Nephron progenitor cell (in vitro differentiated cells): ENCODE results near the gene PRPF31.
A peak's percentile ranks its signal among the peaks of the same experiment; 100 is the strongest.

Experiments
- DNase-seq: peaks from one replicate; pipeline ENCODE4 v3.0.0; 2021
- H3K27ac Mint-ChIP-seq: 2 replicates; pipeline ENCODE4 v1.8.0; 2021; ENCODE audit warnings: mild to moderate bottlenecking, moderate library complexity, mixed read lengths
- H3K27me3 Mint-ChIP-seq: 2 replicates; pipeline ENCODE4 v1.8.0; 2021; ENCODE audit warnings: mild to moderate bottlenecking, low read depth, mixed read lengths; ENCODE audit not compliant: poor library complexity
- H3K36me3 Mint-ChIP-seq: 2 replicates; pipeline ENCODE4 v1.8.0; 2021; ENCODE audit warnings: low read depth, mixed read lengths
- H3K4me1 Mint-ChIP-seq: 2 replicates; pipeline ENCODE4 v1.8.0; 2021; ENCODE audit warnings: mixed read lengths
- H3K4me3 Mint-ChIP-seq: 2 replicates; pipeline ENCODE4 v1.8.0; 2021; ENCODE audit warnings: mild to moderate bottlenecking, moderate library complexity, mixed read lengths
- H3K9me3 Mint-ChIP-seq: 2 replicates; pipeline ENCODE4 v1.8.0; 2021; ENCODE audit warnings: mild to moderate bottlenecking, moderate library complexity, mixed read lengths
- TF ChIP-seq, protein P1 (sequence below): fragments of 200-600 bp; sonication (generic); IDR thresholded peaks from 2 replicates; pipeline ENCODE4 v1.5.0; 2021; ENCODE audit warnings: antibody characterized with exemption

Gene PRPF31

DNA sequence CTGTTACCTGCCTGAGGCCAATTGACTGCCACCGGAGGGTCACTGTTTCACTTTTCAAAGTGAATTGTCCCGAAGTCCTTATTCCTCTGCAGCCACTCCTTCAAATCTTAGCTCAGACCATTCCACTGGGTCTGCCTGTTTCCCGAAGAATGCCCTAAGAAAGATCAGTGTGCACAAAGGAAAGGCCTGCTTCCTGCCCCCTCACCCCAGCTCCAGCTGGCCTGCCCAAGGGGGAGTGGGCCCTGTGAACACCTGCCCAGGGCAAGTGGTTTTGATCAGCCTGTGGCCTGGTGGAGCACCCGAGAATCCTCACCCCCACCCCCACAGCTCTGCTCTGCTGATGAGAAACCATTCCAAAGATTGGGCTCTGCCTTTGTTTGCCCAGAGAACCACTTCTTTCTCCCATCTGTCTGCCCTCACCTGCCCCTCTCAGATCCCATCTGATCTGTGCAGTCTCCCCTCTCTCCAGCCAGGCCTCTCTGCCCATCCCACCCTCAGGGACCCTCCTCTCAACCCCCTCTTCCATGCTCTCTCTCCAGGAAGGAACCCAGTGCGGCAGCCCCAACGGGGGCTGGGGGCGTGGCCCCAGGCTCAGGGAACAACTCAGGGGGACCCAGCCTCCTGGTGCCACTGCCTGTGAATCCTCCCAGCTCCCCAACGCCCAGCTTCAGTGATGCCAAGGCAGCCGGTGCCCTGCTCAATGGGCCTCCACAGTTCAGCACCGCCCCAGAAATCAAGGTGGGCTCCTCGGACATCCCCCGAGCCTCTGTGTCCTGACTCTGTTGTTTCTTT, 33.7 kb downstream of the PRPF31 start:
- no peaks in the 10 kb centered on the region for H3K4me1 Mint-ChIP-seq
- no peak overlapping the region for H3K4me3 Mint-ChIP-seq
- H3K36me3 Mint-ChIP-seq, result peaks cover 53% of the 10 kb centered on the region
- DNase-seq, result no peak
- peaks cover 3% of the 10 kb centered on the region for H3K27me3 Mint-ChIP-seq
- peak overlapping the region; percentile 56 for H3K27ac Mint-ChIP-seq
- TF ChIP-seq, protein P1, sequence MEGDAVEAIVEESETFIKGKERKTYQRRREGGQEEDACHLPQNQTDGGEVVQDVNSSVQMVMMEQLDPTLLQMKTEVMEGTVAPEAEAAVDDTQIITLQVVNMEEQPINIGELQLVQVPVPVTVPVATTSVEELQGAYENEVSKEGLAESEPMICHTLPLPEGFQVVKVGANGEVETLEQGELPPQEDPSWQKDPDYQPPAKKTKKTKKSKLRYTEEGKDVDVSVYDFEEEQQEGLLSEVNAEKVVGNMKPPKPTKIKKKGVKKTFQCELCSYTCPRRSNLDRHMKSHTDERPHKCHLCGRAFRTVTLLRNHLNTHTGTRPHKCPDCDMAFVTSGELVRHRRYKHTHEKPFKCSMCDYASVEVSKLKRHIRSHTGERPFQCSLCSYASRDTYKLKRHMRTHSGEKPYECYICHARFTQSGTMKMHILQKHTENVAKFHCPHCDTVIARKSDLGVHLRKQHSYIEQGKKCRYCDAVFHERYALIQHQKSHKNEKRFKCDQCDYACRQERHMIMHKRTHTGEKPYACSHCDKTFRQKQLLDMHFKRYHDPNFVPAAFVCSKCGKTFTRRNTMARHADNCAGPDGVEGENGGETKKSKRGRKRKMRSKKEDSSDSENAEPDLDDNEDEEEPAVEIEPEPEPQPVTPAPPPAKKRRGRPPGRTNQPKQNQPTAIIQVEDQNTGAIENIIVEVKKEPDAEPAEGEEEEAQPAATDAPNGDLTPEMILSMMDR, result no peak
- H3K9me3 Mint-ChIP-seq, result no peaks in the 10 kb centered on the region

DNA sequence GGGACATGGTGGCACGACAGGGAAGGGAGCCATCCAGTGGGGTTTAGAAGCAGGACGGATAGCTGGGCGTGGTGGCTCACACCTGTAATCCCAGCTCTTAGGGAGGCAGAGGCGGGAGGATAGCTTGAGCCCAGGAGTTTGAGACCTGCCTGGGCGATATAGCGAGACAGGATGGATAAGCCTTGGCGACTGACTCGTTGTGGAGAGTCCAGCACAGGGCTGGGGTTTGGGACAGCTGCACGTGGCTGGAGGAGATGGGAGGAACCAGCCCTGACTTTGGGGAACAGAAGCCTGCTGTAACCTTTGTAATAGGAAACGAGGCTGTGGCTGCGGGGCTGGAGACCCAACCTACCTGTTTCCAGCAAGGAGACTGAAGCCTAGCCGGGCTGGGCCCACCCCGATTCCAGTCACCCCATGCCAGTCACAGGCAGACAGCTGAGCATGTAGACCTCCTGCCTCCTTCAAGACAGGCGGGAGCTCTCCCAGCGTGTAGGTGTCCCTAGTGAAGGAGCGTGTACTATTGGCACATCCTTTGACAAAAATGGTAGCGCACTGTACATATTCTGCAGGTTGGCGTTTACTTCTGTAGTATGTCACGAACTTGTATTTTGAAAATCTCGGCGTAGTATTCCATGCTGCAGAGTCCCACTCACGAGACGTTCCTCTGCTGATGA, 35.9 kb downstream of the PRPF31 start:
- no peak for DNase-seq
- Mint-ChIP-seq H3K27ac (peak overlapping the region; percentile 91), H3K36me3 (peaks cover 54% of the 10 kb centered on the region), H3K27me3 (peaks cover 3% of the 10 kb centered on the region), H3K9me3 (no peaks in the 10 kb centered on the region), H3K4me1 (no peaks in the 10 kb centered on the region), H3K4me3 (no peak overlapping the region)
- TF ChIP-seq, protein P1, result no peak

DNA sequence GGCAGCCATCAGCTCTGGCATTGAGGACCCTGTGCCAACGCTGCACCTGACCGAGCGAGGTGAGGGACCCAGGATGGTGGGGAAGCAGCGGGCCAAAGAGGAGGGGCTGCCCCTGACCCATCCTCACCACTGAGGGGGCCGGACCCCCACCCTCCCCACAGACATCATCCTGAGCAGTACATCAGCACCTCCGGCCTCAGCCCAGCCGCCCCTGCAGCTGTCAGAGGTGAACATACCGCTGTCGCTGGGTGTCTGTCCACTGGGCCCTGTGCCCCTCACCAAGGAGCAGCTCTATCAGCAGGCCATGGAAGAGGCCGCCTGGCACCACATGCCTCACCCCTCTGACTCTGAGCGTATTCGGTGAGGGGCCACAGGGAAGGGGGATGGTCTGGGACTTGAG, 36.7 kb downstream of the PRPF31 start:
- H3K27ac Mint-ChIP-seq, result no peak overlapping the region
- H3K4me3 Mint-ChIP-seq, result no peak overlapping the region
- peaks cover 53% of the 10 kb centered on the region for H3K36me3 Mint-ChIP-seq
- H3K27me3 Mint-ChIP-seq, result peaks cover 3% of the 10 kb centered on the region
- TF ChIP-seq, protein P1, result no peak
- H3K4me1 Mint-ChIP-seq, result no peaks in the 10 kb centered on the region
- no peak for DNase-seq
- no peaks in the 10 kb centered on the region for H3K9me3 Mint-ChIP-seq

DNA sequence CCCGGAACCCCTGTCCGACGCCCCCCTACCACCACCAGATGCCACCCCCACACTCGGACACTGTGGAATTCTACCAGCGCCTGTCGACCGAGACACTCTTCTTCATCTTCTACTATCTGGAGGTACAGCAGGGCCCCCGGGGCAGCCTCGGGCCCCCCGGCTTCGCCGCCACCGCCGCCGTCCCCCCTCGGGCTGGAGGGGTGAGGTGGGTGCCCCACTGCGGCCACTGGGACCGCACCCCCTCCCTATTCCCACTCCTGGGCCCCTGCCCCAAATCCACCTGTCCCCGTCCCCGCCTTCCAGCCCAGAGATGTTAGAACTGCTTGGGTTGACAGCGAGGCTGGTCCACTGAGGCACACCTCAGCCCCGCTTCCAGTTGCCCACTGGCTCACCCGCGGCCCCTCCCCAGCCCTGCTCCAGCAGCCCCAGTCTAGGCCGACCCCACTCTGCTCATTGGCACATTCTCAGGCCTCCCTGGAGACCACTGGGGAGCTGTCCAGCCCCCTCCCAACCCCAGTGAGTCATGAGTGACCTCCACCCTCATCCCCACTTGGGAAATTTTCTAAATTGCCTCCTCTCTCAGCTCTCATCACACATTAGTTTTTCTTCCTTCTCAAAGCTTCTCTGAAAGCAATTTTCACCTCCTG, 37.4 kb downstream of the PRPF31 start:
- DNase-seq, result no peak
- peaks cover 54% of the 10 kb centered on the region for H3K36me3 Mint-ChIP-seq
- no peaks in the 10 kb centered on the region for H3K4me1 Mint-ChIP-seq
- H3K27ac Mint-ChIP-seq, result peak overlapping the region; percentile 92
- TF ChIP-seq, protein P1, result no peak
- H3K9me3 Mint-ChIP-seq, result no peaks in the 10 kb centered on the region
- no peak overlapping the region for H3K4me3 Mint-ChIP-seq
- peaks cover 3% of the 10 kb centered on the region for H3K27me3 Mint-ChIP-seq

DNA sequence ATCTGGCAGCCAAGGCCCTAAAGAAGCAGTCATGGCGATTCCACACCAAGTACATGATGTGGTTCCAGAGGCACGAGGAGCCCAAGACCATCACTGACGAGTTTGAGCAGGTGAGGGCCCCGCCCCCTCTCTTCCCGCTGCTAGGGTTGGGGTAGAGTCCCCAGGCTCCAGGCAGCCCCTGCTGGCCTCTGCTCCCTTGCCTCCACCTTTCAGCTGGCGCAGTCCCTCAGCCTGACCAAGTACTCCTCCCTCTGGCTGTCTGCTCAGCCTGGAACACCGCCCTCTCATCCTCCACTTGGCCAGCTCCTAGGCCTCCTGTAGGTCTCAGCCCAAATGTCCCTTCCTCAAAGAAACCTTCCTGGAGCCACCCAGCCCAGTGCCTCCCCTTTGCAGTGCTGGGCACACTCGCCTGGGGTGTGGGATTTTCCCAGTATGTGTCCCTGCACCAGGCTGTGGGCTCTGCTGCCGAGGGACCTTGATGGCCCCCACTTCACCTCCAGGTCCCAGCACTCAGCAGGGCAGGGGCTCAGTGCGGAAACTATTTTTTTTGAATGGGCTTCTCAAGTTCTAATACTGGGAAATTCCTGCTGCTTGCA, 38.3 kb downstream of the PRPF31 start:
- no peaks in the 10 kb centered on the region for H3K9me3 Mint-ChIP-seq
- no peak overlapping the region for H3K4me3 Mint-ChIP-seq
- TF ChIP-seq, protein P1, result no peak
- H3K27ac Mint-ChIP-seq, result peak overlapping the region; percentile 72
- DNase-seq, result no peak
- H3K36me3 Mint-ChIP-seq, result peaks cover 55% of the 10 kb centered on the region
- H3K4me1 Mint-ChIP-seq, result peaks cover 7% of the 10 kb centered on the region
- peaks cover 3% of the 10 kb centered on the region for H3K27me3 Mint-ChIP-seq
